Neural cell (in vitro differentiated cells): ENCODE measurements around the gene SPECC1L.

Experiments used
- CTCF ChIP-seq: fragments of 450-650 bp; IDR thresholded peaks from 2 replicates; pipeline ENCODE4 v1.5.1; 2014; ENCODE audit warnings: antibody characterized with exemption, mild to moderate bottlenecking, moderate library complexity; ENCODE audit not compliant: poor library complexity, severe bottlenecking
- EZH2 ChIP-seq: fragments of 200-600, 300-800 bp; shearing (Covaris generic), sonication (generic); IDR thresholded peaks from 2 replicates; pipeline ENCODE4 v1.6.1; 2014; ENCODE audit warnings: antibody characterized with exemption, low read length, borderline replicate concordance, mild to moderate bottlenecking; ENCODE audit not compliant: insufficient read depth, poor library complexity, severe bottlenecking
- RAD21 ChIP-seq: fragments of 450-650 bp; conservative IDR thresholded peaks from 2 replicates; pipeline ENCODE4 v1.6.1; 2014; ENCODE audit warnings: antibody characterized with exemption, mild to moderate bottlenecking, moderate library complexity

DNA sequence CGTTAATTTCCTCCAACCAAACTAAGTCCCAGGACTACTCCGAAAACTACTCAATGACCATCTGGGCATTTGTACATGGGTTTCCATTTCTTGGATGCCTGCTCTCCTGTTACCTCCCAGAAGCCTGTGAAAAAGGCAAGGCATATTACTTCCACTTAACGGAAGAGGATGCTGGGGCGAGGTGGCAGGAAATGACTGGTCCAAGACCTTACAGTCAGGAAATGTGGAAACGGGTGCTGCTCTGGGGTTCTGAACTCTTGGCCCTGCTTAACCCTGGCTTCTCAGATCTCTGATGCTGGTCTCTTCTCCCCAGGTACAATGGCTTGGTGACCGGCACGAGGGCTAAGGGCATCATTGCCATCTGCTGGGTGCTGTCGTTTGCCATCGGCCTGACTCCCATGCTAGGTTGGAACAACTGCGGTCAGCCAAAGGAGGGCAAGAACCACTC is 169.7 kb downstream of the SPECC1L start:
- TF ChIP-seq CTCF (no peak), EZH2 (no peak), RAD21 (no peak)
